Endothelial cell of hepatic sinusoid (primary cell): ENCODE data around the gene MAP1LC3B.
"Not testable (repeated sequence)": the region's sequence is repeated elsewhere in the genome, so short reads cannot be mapped to it uniquely, and the experiment has no call there.

Experiments used
- in situ Hi-C: cut with HindIII; loops from 2 replicates; pipeline ENCODE4 v1.10.0; 2017; ENCODE audit warnings: low sequenced_read_pairs

The MAP1LC3B gene

DNA sequence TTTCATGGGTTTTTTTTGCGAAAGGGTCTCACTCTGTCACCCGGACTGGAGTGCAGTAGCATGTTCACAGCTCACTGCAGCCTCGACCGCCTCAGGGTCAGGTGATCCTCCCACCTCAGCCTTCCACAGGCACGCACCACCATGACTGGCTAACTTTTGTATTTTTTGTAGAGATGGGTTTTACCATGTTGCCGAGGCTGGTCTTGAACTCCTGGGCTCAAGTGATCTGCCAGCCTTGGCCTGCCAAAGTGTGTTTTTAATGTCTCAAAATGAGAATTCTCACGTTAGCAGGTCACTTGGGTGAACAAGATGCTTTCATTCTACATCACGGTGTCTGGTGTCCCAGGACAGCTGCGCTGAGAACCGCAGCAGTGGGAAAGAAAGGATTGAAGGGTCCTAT is 11.7 kb upstream of the MAP1LC3B start:
- in situ Hi-C loops: no loop called here

DNA sequence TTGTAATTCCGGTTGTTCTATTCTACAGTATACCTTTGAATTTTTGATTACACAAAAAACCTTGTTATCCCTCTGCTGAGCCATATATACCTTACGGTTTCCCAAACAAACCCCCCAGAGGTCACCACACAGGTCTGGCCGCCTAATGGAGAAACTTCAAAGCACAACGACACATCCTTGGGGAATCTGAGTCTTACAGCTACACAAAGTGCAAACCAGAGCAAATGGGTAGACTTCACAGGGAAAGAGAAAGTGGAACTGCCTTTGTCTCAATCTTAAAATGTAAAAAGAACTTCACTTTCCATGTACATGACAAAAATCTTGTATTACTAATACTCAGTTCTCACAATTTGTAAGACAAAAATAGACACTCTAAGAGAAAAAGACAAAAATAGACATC is 11.3 kb upstream of the MAP1LC3B start:
- in situ Hi-C loops: no loop called here

DNA sequence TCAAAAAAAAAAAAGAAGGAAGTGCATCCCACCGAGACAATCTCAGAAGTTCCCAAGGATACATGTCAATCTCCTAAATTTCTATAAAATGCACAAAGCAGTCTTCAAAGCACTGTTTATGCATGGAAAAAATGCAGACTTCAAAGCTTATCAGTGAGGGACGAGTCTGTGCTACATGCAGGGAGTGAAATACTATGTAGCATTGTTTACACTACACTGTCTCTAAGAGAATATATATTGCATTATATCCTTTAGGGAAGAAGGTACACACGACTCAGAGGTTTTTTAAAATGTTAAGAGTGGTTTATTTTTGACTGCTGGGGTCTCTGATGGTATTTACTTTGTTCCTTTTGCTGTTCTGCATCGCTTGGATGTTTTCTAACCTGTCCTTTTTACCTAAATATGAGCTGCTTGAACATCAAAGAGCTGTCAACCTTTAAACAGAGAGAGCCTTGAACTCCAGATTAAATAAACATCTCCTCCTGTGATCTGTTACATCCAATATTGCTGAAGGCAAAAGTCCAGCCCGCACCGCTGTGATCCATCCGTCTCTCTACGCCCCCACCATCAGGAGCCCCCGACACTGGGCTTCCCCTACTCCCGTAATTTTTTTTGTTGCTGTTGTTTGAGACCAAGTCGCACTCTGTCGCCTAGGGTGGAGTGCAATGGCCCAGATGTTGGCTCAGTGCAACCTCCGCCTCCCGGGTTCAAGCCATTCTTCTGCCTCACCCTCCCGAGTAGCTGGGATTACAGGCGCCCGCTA is 9.9 kb upstream of the MAP1LC3B start:
- in situ Hi-C loops: no loop called here

DNA sequence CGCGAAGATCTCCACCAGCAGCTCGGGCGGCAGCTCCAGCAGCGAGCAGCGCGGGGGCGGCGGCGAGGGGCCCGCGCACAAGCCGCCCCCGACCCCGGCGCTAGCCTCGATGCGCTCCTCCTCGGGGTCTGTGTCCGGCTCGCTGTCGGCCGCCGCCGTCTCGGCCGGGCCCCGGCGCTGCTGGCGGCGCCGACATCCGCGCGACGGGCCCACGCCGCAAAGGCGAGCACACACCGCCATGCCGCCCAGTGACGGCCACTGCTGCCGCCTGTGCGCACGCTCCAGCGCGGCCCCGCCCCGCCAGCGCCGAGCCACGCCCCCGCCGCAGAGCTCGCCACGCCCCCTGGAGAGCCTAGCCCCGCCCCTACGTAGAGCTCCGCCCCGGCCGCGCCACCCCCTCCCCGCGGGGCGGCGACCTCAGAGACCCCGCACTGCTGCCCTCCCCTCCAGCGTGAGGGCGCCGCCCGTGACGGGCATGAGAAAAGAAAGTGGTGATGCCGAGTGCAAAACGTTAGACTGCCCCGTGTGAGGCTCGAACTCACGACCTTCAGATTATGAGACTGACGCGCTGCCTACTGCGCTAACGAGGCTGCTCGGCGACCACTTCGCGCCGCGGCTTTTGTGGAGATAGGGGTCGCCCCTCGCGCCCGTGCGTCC is 8.5 kb upstream of the MAP1LC3B start, which contains the start of gene FBXO31:
FBXO31 (minus strand) TSS at position 272 of the 657 bp plus-strand sequence; CDS start at position 240, 32 bp downstream.
- in situ Hi-C loops: no loop called here

DNA sequence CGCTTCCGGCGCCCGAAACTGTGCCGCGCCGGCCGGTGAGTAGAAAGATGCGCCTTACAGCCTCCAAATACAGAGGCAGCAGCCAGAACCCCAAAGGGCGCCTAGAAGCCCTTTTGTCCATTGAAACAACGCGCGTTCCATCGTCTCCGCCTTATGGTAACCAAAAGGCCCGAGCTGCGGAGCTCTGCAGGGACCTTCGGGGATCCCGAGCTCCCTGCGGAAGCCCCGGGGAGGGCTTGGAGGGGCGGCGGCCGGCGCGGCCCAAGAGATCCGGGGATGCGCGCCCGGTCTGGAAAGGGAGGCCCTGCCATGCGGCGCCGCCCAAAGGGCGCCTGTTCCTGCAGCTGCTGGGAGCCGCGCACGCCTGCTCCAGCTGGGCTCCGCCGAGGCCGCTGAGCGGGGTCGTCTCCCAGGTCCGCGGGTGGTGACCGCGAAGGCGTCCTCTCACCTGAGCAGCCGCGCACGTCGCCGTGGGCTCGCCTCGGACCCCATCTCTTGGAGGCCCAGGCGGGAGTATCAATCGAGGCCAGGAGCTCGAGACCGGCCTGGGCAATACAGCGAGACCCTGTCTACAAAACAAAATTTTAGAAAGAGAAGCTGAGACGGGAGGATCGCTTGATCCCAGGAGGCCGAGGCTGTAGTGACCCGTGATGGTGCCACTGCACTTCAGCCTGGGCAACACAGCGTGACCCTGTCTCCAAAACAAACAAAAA is 7.8 kb upstream of the MAP1LC3B start:
- in situ Hi-C loops: no loop called here

DNA sequence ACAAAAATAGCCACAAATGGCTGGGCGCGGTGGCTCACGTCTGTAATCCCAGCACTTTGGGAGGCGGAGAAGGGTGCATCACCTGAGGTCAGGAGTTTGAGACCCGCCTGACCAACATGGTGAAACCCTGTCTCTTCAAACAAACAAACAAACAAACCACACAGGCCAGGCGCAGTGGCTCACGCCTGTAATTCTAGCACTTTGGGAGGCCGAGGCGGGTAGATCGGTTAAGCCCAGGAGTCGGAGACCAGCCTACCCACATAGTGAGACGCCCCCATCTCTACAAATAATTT is 7.3 kb upstream of the MAP1LC3B start:
- in situ Hi-C loops: not testable (repeated sequence)

DNA sequence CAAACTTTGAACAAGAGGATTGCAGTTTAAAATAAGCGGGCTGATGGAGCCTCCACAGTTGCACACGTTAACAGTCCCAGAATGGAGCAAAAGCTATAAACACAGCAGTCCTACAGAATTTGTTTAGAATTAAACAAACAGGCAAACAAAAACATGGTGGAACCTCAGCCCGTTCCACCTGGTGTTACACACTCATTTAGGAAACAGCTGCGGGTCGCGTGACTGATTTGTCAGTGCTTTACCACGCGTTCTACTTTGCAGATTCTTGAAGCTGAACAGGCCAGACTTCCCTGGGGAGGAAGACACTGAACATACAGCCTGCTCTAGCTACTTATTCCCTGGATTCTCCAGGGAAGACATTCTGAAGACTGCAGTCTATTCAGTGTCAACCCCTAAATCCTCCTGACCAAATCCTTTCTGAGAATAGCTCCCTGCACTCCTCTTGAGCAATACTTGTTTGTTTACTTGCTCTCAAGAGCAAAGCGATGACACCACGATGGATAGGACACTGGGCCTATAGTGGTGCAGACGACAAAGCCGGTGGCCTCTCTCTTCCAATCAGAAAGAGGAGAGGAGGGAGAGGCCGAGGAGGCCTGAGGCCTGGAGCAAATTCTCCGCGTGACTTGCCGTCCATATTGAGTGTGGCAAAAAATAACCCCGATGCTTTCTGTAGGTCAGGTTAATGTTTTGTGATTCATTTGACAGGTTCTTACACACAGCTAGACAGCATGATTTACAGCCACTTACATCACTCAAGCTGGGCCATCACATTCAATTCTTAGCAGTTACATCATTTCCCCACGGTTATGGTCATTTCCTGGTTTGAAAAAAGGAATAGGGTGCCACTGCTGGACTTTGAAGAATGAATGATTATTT is 4.0 kb upstream of the MAP1LC3B start:
- in situ Hi-C loops: no loop called here

DNA sequence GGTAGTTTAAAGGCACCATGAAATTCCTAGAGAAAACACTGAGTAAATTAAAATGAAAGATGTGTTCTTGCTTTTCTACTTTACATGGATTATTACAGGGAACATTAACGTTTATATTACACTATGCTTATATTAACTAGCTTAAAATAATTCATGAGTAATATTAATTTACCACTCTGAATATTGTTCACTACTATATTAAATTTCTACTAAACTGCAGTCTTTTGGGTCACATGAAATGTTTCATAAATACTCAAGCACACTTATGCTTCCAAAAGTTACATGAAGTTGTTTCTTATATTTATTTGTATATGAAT is 3.4 kb upstream of the MAP1LC3B start:
- in situ Hi-C loops: no loop called here

DNA sequence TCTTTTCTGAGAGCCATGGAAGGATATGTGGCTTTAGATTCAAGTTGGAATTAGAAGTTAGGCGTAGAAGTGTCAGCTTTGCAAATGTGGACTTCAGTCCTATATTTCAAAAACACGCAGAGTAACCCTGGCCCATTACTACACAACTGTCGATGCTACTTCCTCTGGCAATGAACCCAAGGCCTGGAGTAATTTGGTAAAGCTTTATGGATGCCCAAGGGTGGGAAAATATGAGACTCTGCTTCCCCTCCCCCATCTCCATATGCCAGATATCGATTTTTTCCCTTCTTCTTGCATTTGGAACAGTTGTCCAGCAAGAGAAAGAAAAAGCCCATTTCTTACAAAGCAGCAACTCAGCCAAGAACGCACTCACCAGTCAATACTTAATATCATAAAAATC is 2.9 kb upstream of the MAP1LC3B start:
- in situ Hi-C loops: no loop called here

DNA sequence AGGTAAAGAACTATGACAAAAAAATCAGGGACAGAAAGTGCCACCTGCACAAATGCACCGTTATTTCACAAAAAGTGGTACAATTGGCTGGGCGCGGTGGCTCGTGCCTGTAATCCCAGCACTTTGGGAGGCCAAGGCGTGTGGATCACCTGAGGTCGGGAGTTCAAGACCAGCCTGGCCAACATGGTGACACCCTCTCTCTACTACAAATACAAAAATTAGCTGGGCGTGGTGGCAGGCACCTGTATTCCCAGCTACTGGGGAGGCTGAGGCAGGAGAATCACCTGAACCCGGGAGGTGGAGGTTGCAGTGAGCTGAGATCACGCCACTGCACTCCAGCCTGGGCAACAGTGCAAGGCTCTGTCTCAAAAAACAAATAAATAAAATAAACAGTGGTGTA is 2.2 kb upstream of the MAP1LC3B start:
- in situ Hi-C loops: not testable (repeated sequence)

DNA sequence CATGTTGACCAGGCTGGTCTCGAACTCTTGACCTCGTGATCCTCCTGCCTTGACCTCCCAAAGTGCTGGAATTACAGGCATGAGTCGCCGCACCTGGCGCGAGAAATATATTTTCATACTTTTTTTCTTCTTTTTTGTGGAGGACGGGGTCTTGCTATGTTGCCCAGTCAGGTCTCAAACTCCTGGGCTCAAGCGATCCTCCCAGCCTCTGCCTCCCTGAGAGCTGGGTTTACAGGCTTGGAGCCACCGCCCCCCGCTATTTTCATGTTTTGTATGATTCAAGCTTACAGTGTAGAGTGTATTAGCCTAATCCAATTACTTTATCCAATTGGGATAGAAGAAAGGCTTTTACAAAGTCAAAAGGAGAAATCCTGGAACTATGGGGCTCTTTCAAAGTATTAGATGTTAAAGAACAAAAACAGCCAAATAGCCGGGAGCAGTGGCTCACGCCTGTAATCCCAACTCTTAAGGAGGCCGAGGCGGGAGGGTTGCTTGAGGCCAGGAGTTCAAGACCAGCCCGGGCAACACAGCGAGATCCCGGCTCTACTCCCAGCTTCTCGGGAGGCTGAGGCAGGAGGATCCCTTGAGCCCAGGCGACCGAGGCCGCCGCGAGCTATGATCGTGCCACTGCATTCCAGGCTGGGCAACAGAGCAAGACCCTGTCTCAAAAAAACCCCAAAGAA is 1.4 kb upstream of the MAP1LC3B start:
- in situ Hi-C loops: no loop called here

DNA sequence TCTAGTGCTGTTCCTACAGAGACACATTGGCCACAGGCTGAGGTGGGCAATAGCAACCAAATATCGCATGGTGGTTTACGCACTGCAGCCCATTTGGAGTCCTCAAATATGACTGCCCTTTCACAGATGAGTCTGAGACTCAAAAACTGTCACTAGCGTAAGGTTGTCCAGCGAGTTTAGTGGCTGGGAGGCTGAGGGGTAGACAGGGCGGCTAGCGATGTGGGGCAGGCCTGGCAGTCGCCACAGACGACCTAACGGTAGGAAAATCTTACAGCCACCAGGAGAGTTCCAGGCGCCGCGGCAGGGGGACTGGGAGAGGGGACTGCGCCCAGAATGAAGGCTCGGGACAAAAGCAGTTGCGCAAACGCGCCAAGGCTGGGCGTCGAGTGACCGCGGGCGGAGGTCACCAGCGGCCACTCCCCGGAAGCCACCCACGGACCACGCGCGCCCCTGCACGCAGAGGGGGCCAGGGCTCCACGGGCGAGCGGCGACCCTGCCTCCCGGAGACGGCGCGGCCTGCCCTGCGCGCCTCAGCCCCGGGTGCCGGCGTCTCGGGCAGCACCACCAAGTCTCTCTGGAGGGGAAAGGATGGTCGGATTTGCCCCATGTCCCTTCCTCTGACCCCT is 699 bp upstream of the MAP1LC3B start:
- in situ Hi-C loops: no loop called here

DNA sequence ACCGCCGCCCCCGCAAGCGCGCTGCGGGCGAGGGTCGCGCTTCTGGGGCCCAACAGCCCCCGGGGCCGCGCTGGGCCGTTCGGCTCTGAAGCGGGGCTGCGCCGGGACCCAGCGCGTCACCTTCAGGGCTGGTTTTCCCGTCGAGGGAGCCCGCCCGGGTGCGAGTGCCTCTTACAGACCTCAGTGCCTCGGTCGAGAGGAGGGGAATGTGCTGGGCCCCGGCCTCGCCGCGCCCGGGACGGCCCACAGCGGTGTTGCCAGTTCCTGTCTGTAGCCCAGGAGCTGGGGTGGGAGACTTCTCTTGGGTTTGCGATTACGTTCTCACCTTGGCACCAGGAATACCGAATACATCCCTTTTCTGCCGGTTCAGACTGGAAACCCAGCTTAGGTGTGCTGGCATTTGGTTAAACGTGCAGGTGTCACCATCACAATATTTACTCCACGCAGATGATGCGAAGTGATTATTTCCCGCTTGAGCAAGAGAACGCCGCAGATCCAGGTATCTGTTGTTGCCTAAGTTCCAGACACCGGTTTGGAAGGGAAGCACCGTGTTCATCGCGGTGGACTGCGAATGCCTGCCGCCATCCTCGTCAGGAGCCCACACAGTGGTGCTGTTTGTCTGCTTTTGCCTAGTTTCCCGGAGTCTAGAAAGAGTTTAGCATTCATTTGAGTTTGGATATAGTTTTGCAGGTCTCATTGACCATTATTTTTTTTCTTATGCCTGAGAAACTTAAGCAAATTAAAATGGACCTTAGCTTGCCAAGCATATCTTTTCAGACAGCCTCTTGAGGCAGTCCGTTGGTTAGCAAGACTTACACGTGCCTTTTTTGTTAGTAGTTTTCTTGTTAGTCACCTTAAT is 914 bp downstream of the MAP1LC3B start:
- in situ Hi-C loops: no loop called here

DNA sequence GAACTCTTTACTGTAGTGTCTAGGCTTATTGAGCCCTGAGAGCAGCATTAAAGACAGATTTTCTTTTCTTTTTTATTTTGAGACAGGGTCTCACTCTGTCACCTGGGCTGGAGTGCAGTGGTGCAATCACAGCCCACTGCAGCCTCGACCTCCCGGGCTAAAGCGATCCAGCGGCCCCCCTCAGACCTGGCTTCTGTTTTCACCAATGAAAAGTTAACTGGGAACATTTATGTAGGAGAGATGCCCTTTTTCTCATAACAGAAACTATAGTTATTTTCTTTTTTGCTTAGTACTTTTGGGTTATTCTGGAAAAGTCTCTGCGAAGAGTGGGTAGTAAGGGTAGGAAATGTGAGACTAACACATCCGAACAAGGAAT is 1.5 kb downstream of the MAP1LC3B start:
- in situ Hi-C loops: no loop called here

DNA sequence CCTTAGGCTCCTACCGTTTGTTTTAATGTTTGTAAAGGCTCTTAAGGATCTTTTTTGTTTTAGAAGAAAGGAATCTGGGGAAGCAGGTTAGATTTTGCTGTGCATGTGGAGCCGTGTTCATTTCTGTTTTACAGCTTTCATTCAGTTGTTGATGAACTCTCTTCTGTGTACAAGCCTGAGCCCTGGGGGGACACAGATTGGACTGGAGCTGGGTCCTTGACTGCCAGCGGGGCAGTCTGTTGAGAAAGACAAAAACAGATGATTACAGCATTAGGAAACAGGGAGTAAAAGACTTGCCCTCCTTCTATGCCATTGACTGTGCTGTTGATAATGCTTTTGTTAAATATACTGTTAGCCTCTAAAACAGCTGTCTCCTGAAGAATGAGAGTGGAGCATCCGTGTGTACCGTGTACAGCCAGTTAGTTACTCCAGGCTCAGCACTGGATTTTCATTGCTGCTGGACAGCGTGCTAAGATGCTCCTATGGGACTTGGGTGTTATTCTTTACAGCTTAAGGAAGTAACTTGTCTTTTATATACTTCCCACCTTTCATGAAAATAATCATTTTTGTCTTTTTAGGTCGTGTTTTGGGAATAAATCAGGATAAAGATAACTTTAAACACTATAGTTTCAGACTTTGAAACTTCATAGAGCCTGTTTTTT is 3.2 kb downstream of the MAP1LC3B start:
- in situ Hi-C loops: loop anchor here (5.0 kb wide), 1 partner anchor 38 kb away; no protein-coding TSS in a partner anchor

DNA sequence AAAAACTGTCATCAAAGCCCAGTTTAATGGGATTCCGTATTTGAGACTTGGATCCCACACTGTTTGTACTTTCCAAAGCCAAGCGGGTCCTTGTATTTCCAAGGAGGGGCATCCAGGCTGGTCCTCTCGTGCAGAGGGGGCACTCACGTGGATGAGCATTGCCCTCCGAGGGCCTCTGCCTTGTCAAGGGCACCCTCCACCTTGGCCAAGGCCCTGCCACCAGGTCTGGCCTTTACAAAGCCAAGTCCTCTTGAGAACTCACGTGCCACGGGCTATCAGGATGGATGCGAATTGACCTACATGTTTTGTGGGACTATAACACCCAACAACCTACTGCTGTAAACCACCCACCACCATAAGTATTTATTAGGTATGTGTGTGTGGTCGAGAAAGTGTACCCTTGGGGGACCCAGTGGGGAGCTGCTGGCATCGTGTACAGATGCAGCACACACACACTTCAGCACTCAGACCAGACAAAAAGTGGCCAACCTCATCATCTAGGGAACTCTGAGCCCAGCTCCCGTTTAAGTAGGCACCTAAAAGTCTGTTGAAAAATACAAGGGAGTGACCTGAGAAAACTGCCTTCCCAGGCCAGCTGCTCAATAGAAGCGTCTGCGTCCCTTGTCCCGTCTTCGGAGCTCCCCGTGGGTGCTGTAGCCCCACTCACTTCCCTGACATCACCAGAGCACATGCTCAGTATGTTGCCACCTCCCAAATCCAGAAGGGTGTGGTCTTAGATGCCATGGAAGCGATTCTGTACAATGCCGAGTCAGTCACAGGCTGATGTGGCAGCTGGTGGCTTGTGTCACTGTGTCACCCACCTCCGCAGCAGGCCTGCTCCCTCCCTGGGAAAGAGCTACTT is 12.9 kb downstream of the MAP1LC3B start:
- in situ Hi-C loops: no loop called here

DNA sequence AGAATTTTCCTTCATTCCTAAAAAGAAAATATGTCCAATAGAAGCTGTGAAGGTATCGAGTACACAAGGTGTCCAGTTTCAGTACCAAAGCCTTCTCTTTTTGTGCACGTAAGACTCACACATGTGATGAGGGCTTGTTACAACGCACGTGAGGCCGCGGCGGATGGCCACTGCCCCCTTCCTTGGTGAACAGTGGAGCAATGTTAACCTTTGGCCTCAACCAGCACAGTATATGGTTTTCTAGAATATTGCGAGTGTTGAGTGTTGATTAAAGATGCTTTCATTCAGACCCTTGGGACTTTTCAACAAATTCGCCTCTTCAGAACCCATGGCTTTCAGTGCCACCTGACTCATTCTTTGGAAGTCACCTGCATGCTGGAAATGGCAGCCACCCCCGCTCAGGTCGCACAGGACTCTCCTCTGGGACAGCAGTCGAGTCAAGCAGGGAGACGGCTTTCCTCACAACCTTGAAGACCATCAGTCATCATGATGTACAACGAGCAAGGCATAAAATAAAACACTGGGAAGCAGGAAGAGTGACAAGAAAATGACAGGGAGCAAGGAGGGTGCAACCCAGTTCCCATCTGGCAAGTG is 14.5 kb downstream of the MAP1LC3B start:
- in situ Hi-C loops: no loop called here
